HG02943 (cell line): Measurements from ENCODE around the gene NOL3.

Experiments used
- ATAC-seq: cut with Tn5 transposase; IDR thresholded peaks from one replicate; pipeline ENCODE4 v1.9.1; 2021; ENCODE audit warnings: mild to moderate bottlenecking, low read depth, moderate library complexity; ENCODE audit not compliant: unreplicated experiment

NOL3 gene

GRCh38 chr16:67187175-67187890 is 17.0 kb downstream of the NOL3 start:
- no peak for ATAC-seq

- no peak for ATAC-seq
Observed at GRCh38 chr16:67188323-67188722, 18.0 kb downstream of the NOL3 start.

DNA sequence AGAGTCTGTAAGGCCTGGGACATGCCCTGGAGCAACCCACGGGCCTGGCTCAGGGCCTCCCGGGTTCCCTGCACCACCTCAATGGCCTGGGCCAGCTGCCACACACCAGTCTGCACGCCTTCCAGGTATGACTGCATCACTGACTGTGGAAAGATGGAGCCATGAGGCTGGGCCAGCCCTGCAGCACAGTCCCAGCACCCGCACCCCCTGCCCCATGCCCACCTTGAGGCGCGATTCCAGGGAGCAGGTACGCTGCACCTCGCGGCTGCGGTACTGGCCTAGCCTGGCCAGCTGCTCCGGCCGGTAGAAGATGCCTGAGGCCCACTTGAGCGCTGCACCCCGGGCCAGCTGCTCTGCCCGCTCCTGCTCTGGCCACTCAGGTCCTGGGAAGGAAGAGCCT is 18.5 kb downstream of the NOL3 start:
- no peak for ATAC-seq

- no peak for ATAC-seq
Observed at GRCh38 chr16:67190041-67190440, 19.7 kb downstream of the NOL3 start, which contains the start of gene EXOC3L1. Gene EXOC3L1 (minus strand): TSS chr16:67190136. CDS start chr16:67189676, 460 bp downstream.

- ATAC-seq, result no peak
Observed at GRCh38 chr16:67190448-67191399, 20.4 kb downstream of the NOL3 start.

DNA sequence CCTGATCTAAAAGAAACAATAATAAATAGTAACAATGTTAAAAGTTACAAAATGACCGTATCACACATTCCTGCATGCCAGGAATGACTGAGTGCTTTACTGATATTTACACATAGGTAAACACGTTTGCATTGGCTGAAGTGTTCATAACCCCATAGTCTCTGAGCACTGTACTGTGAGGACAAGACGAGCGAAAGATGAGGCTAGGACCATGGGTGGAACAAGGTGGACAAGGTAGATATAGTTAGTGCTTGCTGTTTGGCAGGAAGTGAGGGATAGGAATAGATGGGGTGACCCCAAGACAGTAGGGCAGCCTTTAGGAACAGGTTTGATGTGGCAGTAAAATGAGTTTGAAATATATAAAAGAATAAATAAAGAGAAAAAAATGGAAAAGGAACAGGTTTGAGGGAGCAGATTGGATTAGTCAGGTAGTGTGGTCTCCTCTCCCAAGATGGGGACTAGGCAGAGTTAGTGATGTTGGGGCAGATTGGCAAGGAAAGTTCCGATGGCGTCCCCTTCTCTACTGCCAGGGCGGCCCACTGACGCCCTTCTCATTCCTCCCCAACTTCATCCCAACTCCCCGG is 21.2 kb downstream of the NOL3 start:
- peak; percentile 8 for ATAC-seq

GRCh38 chr16:67191995-67192681 is 21.8 kb downstream of the NOL3 start, which contains the start of gene E2F4:
Gene E2F4 (plus strand): TSS chr16:67192155. CDS start chr16:67192228, 73 bp downstream.
- peak; percentile 79 for ATAC-seq

- no peak for ATAC-seq
Observed at GRCh38 chr16:67192781-67193361, 22.5 kb downstream of the NOL3 start.

DNA sequence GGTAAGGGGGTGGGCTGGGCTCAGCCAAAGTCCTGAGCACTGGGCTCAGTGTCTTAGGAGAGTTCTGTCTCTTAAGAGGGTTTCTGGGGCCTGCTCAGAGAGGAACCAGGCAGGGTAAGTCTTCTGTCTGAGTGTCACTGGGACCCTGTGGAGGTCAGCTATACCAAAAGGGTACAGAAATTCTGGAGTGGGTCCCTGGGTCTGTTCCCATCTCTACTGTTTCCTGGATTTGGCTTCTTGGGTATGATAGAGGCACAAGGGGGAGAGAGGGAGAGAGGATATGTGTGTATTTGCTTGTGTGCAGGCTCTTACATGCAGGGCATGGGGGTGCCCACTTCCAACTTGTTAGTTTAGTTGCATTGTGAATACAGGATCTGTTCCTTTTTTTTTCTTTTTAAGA is 23.2 kb downstream of the NOL3 start:
- ATAC-seq, result no peak

DNA sequence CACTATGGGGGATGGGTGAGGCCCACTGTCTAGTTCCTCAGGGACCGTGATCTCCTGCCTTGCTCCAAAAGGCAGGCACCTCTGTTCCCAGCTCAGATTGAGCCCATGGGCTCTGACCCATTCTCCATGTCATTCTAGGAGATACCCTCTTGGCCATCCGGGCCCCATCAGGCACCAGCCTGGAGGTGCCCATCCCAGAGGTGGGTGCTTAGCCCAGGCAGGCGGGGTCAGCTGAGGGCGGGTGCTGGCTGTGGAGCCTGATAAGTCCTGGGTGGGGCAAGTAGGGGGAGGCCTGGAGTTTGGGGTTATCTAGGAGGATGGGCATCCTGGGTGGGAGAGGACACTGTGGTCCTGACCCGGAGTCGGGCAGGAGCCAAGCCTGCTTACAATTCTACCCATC is 23.9 kb downstream of the NOL3 start:
- ATAC-seq, result no peak

DNA sequence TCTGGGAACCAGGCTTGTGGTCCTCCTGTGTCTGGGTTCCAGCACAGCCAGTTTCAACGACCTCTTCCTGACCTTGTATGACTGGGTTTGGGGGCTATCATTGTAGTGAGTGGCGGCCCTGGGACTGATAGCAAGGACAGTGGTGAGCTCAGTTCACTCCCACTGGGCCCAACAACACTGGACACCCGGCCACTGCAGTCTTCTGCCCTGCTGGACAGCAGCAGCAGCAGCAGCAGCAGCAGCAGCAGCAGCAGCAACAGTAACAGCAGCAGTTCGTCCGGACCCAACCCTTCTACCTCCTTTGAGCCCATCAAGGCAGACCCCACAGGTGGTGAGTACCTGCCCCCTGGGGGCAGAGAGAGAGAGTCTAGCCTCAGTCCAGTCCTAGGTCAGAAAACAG is 25.3 kb downstream of the NOL3 start:
- ATAC-seq, result no peak

GRCh38 chr16:67196881-67197280 is 26.5 kb downstream of the NOL3 start:
- no peak for ATAC-seq

DNA sequence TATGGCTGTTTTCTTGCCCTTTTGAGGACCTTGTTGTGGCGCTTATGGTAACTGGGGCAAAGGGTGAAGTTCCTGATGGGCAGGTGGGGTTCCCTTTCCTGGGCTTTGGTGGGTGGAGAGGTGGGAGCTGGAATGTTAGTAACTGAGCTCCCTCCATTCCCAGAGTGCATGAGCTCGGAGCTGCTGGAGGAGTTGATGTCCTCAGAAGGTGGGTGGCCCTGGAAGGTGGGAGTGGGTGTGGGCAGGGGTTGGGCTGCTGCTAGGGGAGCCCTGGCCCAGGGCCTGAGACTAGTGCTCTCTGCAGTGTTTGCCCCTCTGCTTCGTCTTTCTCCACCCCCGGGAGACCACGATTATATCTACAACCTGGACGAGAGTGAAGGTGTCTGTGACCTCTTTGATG is 27.4 kb downstream of the NOL3 start:
- no peak for ATAC-seq

DNA sequence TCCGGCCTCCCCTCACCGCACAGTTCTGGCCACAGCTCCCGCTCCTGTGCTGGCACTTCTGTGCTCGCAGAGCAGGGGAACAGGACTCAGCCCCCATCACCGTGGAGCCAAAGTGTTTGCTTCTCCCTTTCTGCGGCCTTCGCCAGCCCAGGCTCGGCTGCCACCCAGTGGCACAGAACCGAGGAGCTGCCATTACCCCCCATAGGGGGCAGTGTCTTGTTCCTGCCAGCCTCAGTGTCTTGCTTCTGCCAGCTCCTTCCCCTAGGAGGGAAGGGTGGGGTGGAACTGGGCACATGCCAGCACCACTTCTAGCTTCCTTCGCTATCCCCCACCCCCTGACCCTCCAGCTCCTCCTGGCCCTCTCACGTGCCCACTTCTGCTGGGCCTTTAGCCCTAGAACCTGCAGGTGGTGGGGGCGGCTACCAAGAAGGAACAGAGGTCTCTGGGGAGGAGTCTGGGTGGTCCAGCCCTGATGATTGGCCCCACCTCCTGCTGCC is 27.9 kb downstream of the NOL3 start:
- ATAC-seq, result no peak

DNA sequence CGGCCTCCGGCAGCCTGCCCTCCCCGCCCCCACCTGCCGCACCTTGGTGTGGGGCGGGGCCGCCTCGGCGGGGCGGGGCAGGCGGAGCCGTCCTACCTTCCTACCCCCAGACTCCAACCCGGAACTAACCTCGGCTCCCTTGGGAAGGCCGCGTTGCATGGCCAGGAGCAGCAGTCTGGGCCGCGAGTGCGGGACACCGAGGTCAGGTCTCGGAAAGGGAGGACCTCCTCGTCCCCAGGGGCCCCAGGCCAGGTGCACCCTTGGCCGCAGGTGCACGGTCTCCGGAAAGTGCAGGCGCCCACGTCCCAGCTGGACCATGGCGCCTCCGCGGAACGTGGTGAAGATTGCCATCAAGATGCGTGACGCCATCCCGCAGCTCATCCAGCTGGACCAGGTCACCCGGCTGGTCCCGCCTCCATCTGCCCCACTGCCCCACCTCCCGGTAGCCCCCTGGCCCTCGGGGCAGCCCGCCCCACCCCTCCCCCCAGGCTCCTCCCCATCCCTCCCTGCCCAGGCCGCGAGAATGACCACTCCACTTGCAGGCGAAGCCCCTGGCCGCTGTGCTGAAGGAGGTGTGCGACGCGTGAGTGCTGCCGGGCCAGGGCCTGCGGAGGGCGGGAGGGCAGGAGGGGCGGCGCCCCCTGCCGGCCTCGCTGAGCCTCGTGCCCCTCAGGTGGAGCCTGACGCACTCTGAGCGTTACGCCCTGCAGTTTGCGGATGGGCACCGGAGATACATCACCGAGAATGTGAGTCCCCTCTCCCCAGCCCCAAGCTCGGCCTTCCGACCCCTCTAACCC is 28.9 kb downstream of the NOL3 start, which contains the start of gene ELMO3:
ELMO3 (plus strand) TSS at position 121 of the 797 bp plus-strand sequence; CDS start at position 317, 196 bp downstream.
- ATAC-seq, result no peak

DNA sequence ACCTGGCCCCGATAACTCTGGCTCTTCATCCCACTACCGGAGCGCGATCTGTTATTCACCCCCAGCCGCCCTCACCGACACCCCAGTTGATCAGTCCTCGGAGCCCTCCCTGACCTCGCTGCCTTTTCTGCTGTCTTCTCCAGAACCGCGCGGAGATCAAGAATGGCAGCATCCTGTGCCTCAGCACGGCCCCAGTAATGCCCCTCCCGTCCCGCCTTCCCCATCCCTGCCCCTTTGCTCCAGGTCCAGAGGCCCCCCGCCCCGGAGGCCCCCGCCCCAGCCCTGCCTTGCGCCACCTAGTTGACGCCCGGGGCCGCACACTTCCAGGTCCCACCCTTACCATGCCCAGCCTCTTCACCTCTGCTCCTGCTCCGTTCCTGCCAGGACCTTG is 29.5 kb downstream of the NOL3 start:
- no peak for ATAC-seq

DNA sequence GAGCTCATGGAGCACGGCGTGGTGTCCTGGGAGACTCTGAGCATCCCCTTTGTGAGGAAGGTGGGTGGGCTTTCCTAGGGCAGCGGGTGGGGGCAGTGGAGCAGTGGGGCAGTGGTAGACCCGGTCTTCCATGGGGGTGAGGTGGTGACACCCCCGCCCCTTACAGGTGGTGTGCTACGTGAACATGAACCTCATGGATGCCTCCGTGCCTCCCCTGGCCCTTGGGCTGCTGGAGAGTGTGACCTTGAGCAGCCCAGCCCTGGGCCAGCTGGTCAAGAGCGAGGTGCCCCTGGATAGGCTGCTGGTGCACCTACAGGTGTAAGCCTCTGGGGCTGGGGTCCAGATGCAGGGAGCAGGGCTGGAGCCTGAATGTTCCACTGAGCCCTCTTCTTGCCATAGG is 30.2 kb downstream of the NOL3 start:
- ATAC-seq, result no peak

GRCh38 chr16:67201411-67202345 is 31.3 kb downstream of the NOL3 start:
- no peak for ATAC-seq
